ENCODE results near the gene PJVK. TPM values are rescaled to one million over a fixed set of nuclear protein-coding genes. Genes with fewer than 3 reads are reported as not detected.

PJVK gene
- total and polyA plus RNA-seq, 2 of the 13 experiments (the other 11 are each of a cell fraction or from before 2014, with no cell fraction given), result 1.2 to 2.6 TPM

DNA sequence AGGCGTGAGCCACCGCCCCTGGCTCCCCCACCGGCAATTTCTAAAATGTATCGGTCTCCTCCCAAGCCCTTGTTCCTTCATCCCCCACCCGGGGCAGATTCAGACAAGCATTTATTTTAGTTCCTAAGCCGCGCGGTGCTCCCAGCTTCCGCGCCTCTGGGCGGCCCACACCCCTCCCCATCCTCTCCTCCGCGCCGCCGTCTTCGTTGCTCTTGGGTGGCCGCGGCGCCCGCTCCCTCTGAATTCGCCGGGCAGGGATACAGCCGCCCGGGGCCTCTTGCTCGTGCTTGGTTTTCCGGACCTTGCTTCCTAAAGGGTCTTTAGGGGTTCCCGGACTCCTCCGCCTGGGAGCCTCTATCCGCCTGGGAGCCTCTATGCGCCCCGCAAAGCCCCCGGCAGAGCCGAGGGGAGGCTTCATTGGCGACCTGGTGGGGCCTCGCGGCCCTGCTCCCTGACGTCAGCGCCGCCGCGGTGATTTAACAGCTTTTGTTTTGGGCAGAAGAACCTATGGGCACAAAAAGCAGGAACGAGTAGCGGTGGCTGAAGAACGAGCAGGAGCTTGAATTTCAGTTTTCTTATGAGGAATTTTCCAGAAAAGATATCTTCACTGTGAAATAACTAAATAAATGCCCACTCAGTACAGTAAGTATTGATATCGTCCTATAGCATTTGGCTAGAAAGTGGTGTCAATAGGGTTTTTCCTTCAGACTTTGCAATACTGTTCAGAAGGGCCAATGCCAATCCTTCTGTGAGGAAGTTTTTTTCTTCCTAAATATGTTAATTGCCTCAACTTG lies 37.5 kb upstream of the PJVK start (continued):
- TF ChIP-seq ZZZ3 (CRISPR knock-in tag; IDR thresholded peaks at IDR 0.05; ENCODE audit: borderline replicate concordance), result no peak
- no peak for TF ChIP-seq RFXAP (CRISPR knock-in tag; IDR thresholded peaks at IDR 0.05; ENCODE audit: borderline replicate concordance)
- TF ChIP-seq DPF2 (CRISPR knock-in tag; IDR thresholded peaks at IDR 0.05; ENCODE audit: borderline replicate concordance, low read depth), result no peak
- TF ChIP-seq, protein P1, sequence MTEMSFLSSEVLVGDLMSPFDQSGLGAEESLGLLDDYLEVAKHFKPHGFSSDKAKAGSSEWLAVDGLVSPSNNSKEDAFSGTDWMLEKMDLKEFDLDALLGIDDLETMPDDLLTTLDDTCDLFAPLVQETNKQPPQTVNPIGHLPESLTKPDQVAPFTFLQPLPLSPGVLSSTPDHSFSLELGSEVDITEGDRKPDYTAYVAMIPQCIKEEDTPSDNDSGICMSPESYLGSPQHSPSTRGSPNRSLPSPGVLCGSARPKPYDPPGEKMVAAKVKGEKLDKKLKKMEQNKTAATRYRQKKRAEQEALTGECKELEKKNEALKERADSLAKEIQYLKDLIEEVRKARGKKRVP (CRISPR knock-in tag; IDR thresholded peaks at IDR 0.05), result no peak
- TF ChIP-seq, protein P2, sequence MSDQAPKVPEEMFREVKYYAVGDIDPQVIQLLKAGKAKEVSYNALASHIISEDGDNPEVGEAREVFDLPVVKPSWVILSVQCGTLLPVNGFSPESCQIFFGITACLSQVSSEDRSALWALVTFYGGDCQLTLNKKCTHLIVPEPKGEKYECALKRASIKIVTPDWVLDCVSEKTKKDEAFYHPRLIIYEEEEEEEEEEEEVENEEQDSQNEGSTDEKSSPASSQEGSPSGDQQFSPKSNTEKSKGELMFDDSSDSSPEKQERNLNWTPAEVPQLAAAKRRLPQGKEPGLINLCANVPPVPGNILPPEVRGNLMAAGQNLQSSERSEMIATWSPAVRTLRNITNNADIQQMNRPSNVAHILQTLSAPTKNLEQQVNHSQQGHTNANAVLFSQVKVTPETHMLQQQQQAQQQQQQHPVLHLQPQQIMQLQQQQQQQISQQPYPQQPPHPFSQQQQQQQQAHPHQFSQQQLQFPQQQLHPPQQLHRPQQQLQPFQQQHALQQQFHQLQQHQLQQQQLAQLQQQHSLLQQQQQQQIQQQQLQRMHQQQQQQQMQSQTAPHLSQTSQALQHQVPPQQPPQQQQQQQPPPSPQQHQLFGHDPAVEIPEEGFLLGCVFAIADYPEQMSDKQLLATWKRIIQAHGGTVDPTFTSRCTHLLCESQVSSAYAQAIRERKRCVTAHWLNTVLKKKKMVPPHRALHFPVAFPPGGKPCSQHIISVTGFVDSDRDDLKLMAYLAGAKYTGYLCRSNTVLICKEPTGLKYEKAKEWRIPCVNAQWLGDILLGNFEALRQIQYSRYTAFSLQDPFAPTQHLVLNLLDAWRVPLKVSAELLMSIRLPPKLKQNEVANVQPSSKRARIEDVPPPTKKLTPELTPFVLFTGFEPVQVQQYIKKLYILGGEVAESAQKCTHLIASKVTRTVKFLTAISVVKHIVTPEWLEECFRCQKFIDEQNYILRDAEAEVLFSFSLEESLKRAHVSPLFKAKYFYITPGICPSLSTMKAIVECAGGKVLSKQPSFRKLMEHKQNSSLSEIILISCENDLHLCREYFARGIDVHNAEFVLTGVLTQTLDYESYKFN (CRISPR knock-in tag; conservative IDR thresholded peaks at IDR 0.05), result no peak
- TF ChIP-seq TGIF2 (CRISPR knock-in tag; IDR thresholded peaks at IDR 0.05), result no peak
- no peak for TF ChIP-seq KDM6A (CRISPR knock-in tag; IDR thresholded peaks at IDR 0.05; ENCODE audit: low read depth)
- no peak for TF ChIP-seq ZNF30 (CRISPR knock-in tag; IDR thresholded peaks at IDR 0.05)
- no peak for TF ChIP-seq ZNF121 (CRISPR knock-in tag; IDR thresholded peaks at IDR 0.05)
- TF ChIP-seq SOX5 (CRISPR knock-in tag; IDR thresholded peaks at IDR 0.05; ENCODE audit: borderline replicate concordance), result no peak
- no peak for TF ChIP-seq ZNF781 (CRISPR knock-in tag; IDR thresholded peaks at IDR 0.05; ENCODE audit: borderline replicate concordance, not compliant biosample characterization)
- TF ChIP-seq NFYC (CRISPR knock-in tag; IDR thresholded peaks at IDR 0.05), result no peak
- no peak for TF ChIP-seq ZNF468 (CRISPR knock-in tag; IDR thresholded peaks at IDR 0.05)
- no peak for TF ChIP-seq LCORL (IDR thresholded peaks at IDR 0.05)
- no peak for TF ChIP-seq LCORL (CRISPR knock-in tag; IDR thresholded peaks at IDR 0.05)
- no peak for TF ChIP-seq ZNF879 (CRISPR knock-in tag; IDR thresholded peaks at IDR 0.05)
- TF ChIP-seq FOXA3 (CRISPR knock-in tag; IDR thresholded peaks at IDR 0.05), result no peak
- no peak for TF ChIP-seq ZNF652 (CRISPR knock-in tag; IDR thresholded peaks at IDR 0.05; ENCODE audit: borderline replicate concordance, low read depth)
- TF ChIP-seq, protein P3, sequence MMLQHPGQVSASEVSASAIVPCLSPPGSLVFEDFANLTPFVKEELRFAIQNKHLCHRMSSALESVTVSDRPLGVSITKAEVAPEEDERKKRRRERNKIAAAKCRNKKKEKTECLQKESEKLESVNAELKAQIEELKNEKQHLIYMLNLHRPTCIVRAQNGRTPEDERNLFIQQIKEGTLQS (CRISPR knock-in tag; IDR thresholded peaks at IDR 0.05), result no peak
- TF ChIP-seq, protein P4, sequence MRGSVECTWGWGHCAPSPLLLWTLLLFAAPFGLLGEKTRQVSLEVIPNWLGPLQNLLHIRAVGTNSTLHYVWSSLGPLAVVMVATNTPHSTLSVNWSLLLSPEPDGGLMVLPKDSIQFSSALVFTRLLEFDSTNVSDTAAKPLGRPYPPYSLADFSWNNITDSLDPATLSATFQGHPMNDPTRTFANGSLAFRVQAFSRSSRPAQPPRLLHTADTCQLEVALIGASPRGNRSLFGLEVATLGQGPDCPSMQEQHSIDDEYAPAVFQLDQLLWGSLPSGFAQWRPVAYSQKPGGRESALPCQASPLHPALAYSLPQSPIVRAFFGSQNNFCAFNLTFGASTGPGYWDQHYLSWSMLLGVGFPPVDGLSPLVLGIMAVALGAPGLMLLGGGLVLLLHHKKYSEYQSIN (CRISPR knock-in tag; IDR thresholded peaks at IDR 0.05; ENCODE audit: borderline replicate concordance), result no peak
- no peak for TF ChIP-seq NFE2L1 (CRISPR knock-in tag; IDR thresholded peaks at IDR 0.05; ENCODE audit: borderline replicate concordance)
- TF ChIP-seq, protein P5, sequence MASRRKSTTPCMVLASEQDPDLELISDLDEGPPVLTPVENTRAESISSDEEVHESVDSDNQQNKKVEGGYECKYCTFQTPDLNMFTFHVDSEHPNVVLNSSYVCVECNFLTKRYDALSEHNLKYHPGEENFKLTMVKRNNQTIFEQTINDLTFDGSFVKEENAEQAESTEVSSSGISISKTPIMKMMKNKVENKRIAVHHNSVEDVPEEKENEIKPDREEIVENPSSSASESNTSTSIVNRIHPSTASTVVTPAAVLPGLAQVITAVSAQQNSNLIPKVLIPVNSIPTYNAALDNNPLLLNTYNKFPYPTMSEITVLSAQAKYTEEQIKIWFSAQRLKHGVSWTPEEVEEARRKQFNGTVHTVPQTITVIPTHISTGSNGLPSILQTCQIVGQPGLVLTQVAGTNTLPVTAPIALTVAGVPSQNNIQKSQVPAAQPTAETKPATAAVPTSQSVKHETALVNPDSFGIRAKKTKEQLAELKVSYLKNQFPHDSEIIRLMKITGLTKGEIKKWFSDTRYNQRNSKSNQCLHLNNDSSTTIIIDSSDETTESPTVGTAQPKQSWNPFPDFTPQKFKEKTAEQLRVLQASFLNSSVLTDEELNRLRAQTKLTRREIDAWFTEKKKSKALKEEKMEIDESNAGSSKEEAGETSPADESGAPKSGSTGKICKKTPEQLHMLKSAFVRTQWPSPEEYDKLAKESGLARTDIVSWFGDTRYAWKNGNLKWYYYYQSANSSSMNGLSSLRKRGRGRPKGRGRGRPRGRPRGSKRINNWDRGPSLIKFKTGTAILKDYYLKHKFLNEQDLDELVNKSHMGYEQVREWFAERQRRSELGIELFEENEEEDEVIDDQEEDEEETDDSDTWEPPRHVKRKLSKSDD (CRISPR knock-in tag; IDR thresholded peaks at IDR 0.05; ENCODE audit: low read depth), result no peak
